Keratinocyte (primary cell): ENCODE measurements around the gene DMD. TPM values are rescaled to one million over a fixed set of nuclear protein-coding genes. Genes with fewer than 3 reads are reported as not detected.

ENCODE experiments used
- DNase-seq: peaks from one replicate; pipeline ENCODE4 v3.0.0-alpha.2; 2011; ENCODE audit warnings: low read depth, missing footprints, low spot score
- FAIRE-seq: peaks from 2 replicates; lab custom pipeline; 2011; peaks lifted over from hg19 to GRCh38; lab: Jason Lieb, UNC
- H2AFZ ChIP-seq: 2 replicates; pipeline ENCODE4 v1.6.0; 2012; ENCODE audit warnings: low read length, control low read depth, inconsistent platforms; ENCODE audit not compliant: control insufficient read depth
- H3K27ac ChIP-seq: 2 replicates; pipeline ENCODE4 v1.5.1; 2011; ENCODE audit warnings: low read length; ENCODE audit not compliant: control insufficient read depth, insufficient read depth
- H3K27me3 ChIP-seq: 3 replicates; pipeline ENCODE4 v1.6.0; 2011; ENCODE audit warnings: low read length; ENCODE audit not compliant: control insufficient read depth, insufficient read depth; ENCODE audit errors: extremely low read depth
- H3K36me3 ChIP-seq, 2 experiments: 2 replicates in 1 of 2; 3 replicates in 1 of 2; pipeline ENCODE4 v1.5.1; 2011; ENCODE audit warnings: low read length in 2 of 2, mild to moderate bottlenecking in 1 of 2; ENCODE audit not compliant: control insufficient read depth in 2 of 2, insufficient read depth in 2 of 2; ENCODE audit errors: extremely low read depth in 1 of 2
- H3K4me1 ChIP-seq: 3 replicates; pipeline ENCODE4 v1.5.1; 2011; ENCODE audit warnings: low read length; ENCODE audit not compliant: control insufficient read depth, insufficient read depth; ENCODE audit errors: extremely low read depth
- H3K4me2 ChIP-seq: 3 replicates; pipeline ENCODE4 v1.6.0; 2011; ENCODE audit warnings: low read depth, low read length; ENCODE audit not compliant: control insufficient read depth, insufficient read depth; ENCODE audit errors: extremely low read depth
- H3K4me3 ChIP-seq, 3 experiments: fragments of 200-600 bp in 1 of 3; sonication (generic) in 1 of 3; 2 replicates in 2 of 3; 3 replicates in 1 of 3; pipeline ENCODE4 v1.5.1; 2011 to 2016; ENCODE audit warnings: low read length in 3 of 3, mild to moderate bottlenecking in 3 of 3, control low read depth in 2 of 3, inconsistent platforms in 1 of 3, low read depth in 1 of 3, mixed read lengths in 1 of 3, mixed run types in 1 of 3, moderate library complexity in 1 of 3; ENCODE audit not compliant: control insufficient read depth in 2 of 3, insufficient read depth in 2 of 3; ENCODE audit errors: extremely low read depth in 1 of 3
- H3K79me2 ChIP-seq: 2 replicates; pipeline ENCODE4 v1.6.0; 2012; ENCODE audit warnings: low read length; ENCODE audit not compliant: control insufficient read depth, insufficient read depth
- H3K9ac ChIP-seq: 3 replicates; pipeline ENCODE4 v1.6.0; 2011; ENCODE audit warnings: low read length; ENCODE audit not compliant: control insufficient read depth, insufficient read depth; ENCODE audit errors: extremely low read depth
- H3K9me1 ChIP-seq: 3 replicates; pipeline ENCODE4 v1.6.0; 2011; ENCODE audit warnings: low read length; ENCODE audit not compliant: control insufficient read depth, insufficient read depth; ENCODE audit errors: extremely low read depth
- H3K9me3 ChIP-seq: 2 replicates; pipeline ENCODE4 v1.5.1; 2012; ENCODE audit warnings: low read depth, low read length; ENCODE audit not compliant: control insufficient read depth
- H4K20me1 ChIP-seq: 3 replicates; pipeline ENCODE4 v1.6.0; 2011; ENCODE audit warnings: low read length; ENCODE audit not compliant: control insufficient read depth, insufficient read depth; ENCODE audit errors: extremely low read depth
- CTCF ChIP-seq, 3 experiments: IDR thresholded peaks in 1 of 3; conservative IDR thresholded peaks in 1 of 3; optimal IDR thresholded peaks in 1 of 3; 2 replicates in 2 of 3; 3 replicates in 1 of 3; pipeline versions ENCODE3 to v1.5.1; 2011; ENCODE audit warnings: low read length in 3 of 3, mild to moderate bottlenecking in 3 of 3, moderate library complexity in 2 of 3, control low read depth in 1 of 3, inconsistent platforms in 1 of 3; ENCODE audit not compliant: insufficient read depth in 2 of 3; ENCODE audit errors: extremely low read depth in 1 of 3
- EZH2 ChIP-seq: IDR thresholded peaks from one replicate; pipeline ENCODE4 v1.6.1; 2012; ENCODE audit warnings: inconsistent platforms, mild to moderate bottlenecking, low read length, moderate library complexity
- dilution Hi-C: fragments of 300-500 bp; cut with MboI; formaldehyde crosslinking; loops from one replicate; pipeline ENCODE4 v1.7.0; 2020; ENCODE audit warnings: low sequenced_read_pairs; ENCODE audit not compliant: extremely low pct_ligation_motif_present
- polyA plus RNA-seq, 5 experiments: library from polyadenylated mRNA; depleted of rRNA in 3 of 5; stranded (reverse) in 3 of 5; stranded (forward) in 1 of 5; unstranded in 1 of 5; fragments of >200 nt; gene quantifications; 1 replicate in 1 of 5; 2 replicates in 3 of 5; 3 replicates in 1 of 5; pipeline versions ENCODE4 v1.2.1 to v1.2.3, GENCODE V29; 2011 to 2012; ENCODE audit warnings: missing spikeins in 2 of 5, low read depth in 1 of 5, low replicate concordance in 1 of 5

Gene DMD
- polyA plus RNA-seq, 1 donor (not counting 4 experiments of a cell fraction or from before 2014, with no cell fraction given): 8.9 TPM

- Histone ChIP-seq H3K4me2 (no peak overlapping the region), H3K27me3 (no peaks in the 10 kb centered on the region), H3K9me1 (no peaks in the 10 kb centered on the region), H3K9ac (no peak overlapping the region), H3K27ac (no peak overlapping the region), H3K4me3 (no peak overlapping the region), H3K36me3 (no peaks in the 10 kb centered on the region), H3K4me1 (no peaks in the 10 kb centered on the region), H4K20me1 (no peaks in the 10 kb centered on the region), H3K9me3 (peaks cover 11% of the 10 kb centered on the region), H3K79me2 (no peaks in the 10 kb centered on the region), H2AFZ (no peak overlapping the region)
- FAIRE-seq: no peak
- no peak for DNase-seq
- TF ChIP-seq CTCF (optimal IDR thresholded peaks at IDR 0.05 in 1 of 3, IDR thresholded peaks at IDR 0.05 in 1 of 3, conservative IDR thresholded peaks at IDR 0.05 in 1 of 3; ENCODE audit: extremely low read depth in 1 of 3, insufficient read depth in 2 of 3, low read length in 3 of 3) (no peak), EZH2 (no peak)
- dilution Hi-C loops: no loop called here
Observed at GRCh38 chrX:32592786-32593185, 618.6 kb downstream of the DMD start.

DNA sequence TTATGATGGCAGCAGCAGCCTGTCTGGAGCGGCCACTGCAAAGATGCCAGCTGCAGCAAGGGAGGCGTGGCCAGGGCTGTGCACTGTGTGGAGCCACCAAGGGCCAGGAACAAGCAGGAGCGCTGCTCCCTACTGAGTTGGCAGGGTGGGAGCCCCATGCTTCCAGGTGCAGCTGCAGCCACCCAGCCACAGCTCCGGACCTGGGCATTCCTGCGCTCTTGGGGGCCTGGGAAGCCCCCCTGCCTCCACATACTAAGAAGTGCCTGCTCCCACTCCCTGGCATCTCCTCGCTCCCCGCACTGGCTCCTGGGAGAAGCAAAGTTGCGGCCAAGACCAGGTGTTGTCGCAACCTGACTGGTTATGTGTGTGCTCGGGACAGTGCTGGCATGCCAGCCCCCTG lies 619.8 kb downstream of the DMD start:
- dilution Hi-C loops: no loop called here

More for the DNA sequence above, 619.8 kb downstream of the DMD start:
- Histone ChIP-seq H4K20me1 (no peaks in the 10 kb centered on the region), H3K9ac (no peak overlapping the region), H3K9me3 (peaks cover 11% of the 10 kb centered on the region), H3K4me3 (no peak overlapping the region), H3K27ac (no peak overlapping the region), H3K79me2 (no peaks in the 10 kb centered on the region), H3K4me2 (no peak overlapping the region), H2AFZ (no peak overlapping the region), H3K36me3 (no peaks in the 10 kb centered on the region), H3K27me3 (no peaks in the 10 kb centered on the region), H3K9me1 (no peaks in the 10 kb centered on the region), H3K4me1 (no peaks in the 10 kb centered on the region)
- FAIRE-seq (no peak), DNase-seq (no peak)
- TF ChIP-seq EZH2: no peak
- no peak for TF ChIP-seq CTCF (optimal IDR thresholded peaks at IDR 0.05 in 1 of 3, IDR thresholded peaks at IDR 0.05 in 1 of 3, conservative IDR thresholded peaks at IDR 0.05 in 1 of 3; ENCODE audit: extremely low read depth in 1 of 3, insufficient read depth in 2 of 3, low read length in 3 of 3)
